Measurements from ENCODE around the gene SEMA3E. TPM values are rescaled to one million over a fixed set of nuclear protein-coding genes. Genes with fewer than 3 reads are reported as not detected.
"Not testable (repeated sequence)": the region's sequence is repeated elsewhere in the genome, so short reads cannot be mapped to it uniquely, and the experiment has no call there.

The SEMA3E gene
- total RNA-seq (2014; rRNA removed; shearing (Covaris generic)), result 1.7 and 5.8 TPM in 2 replicates

DNA sequence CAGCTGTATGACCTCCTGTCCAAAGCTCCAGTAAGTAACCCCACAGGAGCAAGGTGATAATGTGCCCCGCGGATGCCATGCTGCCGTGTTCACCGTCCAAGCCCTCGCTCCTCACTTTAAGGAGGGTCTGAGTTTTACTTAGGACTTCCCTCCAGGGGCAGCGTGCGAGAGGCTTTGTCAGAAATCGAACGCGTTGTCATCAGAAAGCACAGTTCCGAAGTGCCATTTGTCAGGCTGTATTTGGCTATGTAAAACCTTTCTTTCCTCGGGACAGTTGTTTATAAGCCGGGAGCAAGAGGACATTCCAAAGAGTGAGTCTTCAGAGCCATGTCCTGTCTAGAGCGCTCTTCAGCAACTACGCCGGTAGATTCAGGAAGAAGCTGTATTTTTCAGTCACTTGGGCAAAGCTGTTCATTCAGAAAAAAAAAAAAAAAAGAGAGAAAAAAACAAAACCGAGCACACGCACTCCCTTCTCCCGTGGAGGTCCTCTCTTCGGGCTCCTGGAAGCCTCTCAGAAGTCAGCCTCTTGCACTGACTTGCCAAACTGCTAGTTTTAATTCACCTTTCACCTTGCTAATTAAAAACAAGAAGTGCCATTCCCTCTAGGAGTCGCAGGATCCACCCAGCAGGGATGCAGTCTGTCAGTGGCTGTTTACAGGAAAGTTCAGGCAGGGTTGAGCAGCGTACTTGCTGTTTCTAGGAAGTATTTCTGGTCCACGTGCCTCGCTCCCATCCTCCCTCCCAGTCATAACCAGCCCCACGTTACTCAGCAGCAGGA is at the start of gene SEMA3E:
Gene SEMA3E (minus strand): TSS at position 676 of the 778 bp plus-strand sequence.
- H3K27me3 ChIP-seq (ENCODE audit: control insufficient read depth, insufficient read depth, low read length), result no peaks in the 10 kb centered on the region
- no peaks in the 10 kb centered on the region for H3K36me3 ChIP-seq (replicated peaks; ENCODE audit: control insufficient read depth, insufficient read depth, low read length)
- peak within 1 kb of the TSS; percentile 50 for H3K4me3 ChIP-seq (ENCODE audit: insufficient read depth, low read depth, low read length)
- peak; percentile 23 for DNase-seq

DNA sequence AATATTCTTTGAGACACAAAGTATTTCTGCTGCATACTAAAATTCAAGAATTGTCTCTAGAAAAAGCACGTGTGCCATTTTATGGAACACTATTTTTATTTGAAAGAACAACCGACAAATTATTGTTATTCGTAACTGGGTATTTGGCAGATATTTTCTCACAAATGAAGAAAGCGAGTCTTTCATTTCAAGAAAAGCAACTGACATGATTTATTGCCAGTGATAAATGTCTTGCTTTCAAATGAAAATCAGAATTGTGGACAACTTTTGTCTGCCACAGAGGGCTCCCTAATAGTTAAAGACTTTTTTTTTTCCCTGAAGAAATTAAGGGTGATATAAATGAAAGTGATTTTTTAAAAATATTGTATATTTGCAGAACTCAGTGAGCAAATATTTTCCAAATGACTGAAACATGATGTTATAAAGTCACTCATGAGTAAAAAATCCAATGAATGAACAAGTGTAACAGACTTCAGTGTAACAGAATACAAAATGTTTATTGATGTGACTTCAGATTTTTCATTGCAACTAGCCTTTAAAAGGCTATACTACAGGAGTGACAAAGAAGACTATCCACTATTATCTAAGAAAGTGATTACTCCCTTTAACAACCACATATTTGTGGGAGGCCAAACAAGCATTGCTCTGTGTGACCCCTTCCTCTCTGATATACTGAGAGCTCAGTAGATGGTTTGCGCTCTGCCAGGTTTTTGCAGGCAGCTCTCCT is 49.0 kb upstream of the SEMA3E start:
- Histone ChIP-seq H3K27me3 (ENCODE audit: control insufficient read depth, insufficient read depth, low read length) (peaks cover 21% of the 10 kb centered on the region), H3K36me3 (replicated peaks; ENCODE audit: control insufficient read depth, insufficient read depth, low read length) (no peaks in the 10 kb centered on the region), H3K4me3 (ENCODE audit: insufficient read depth, low read depth, low read length) (no peak overlapping the region)
- no peak for DNase-seq

DNA sequence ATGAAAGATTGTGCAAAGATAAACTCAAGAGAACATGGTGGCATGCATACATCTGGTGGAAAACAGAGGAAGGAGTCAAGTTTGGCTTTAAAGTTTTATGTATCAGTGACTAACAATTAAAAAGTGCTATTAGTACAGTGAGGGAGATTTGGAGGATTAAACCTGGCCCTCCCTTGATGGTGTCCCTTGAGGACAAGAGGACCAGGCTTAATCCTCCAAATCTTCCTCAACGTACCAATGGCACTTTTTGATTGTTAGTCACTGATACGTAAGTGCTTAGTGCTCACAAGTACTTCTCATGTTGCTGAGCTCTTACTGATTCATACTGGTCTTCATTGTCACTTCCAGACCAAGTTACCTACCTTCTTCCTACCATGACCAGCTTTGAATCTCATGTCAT is 47.2 kb upstream of the SEMA3E start:
- Histone ChIP-seq H3K27me3 (ENCODE audit: control insufficient read depth, insufficient read depth, low read length) (peaks cover 21% of the 10 kb centered on the region), H3K36me3 (replicated peaks; ENCODE audit: control insufficient read depth, insufficient read depth, low read length) (no peaks in the 10 kb centered on the region), H3K4me3 (ENCODE audit: insufficient read depth, low read depth, low read length) (no peak overlapping the region)
- no peak for DNase-seq

DNA sequence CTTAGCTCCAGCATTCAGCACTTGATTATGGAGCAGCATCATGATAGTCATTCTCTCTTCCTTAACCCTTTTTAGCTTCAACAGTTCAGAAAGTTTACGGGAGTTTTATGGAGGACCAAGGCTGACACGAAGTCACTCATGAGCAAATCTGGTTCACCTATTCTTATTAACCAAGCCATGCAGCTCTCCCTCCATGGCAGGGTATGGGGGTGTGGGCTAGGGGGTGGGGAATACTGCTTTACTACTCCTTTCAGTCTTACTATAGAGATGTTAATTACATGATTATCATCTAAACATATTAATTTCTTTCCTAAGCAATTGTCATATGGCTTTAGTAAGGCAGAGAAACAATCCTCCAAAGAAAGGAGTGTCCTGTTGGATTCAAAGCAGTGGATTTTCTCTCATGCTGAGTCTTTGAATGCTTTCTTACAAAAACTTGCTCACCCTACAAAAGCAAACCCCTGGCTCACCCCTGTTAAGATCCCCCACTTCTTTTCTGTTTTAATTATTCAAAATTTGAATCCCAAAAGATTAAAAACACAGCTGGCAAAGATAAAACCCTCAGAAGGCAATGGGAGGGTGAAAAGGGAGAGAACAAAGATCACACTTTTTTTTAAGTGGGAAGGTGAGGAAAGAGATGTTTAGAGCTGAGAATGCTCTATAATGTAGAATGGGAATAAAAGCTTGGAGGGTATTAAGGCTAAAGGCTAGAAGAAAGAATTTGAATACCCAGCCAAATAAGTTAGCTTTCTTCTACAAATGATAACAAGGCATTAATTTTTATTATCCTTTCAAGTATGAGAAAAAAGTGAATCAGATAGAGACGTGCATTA is 46.4 kb upstream of the SEMA3E start:
- no peaks in the 10 kb centered on the region for H3K36me3 ChIP-seq (replicated peaks; ENCODE audit: control insufficient read depth, insufficient read depth, low read length)
- no peak overlapping the region for H3K4me3 ChIP-seq (ENCODE audit: insufficient read depth, low read depth, low read length)
- peaks cover 21% of the 10 kb centered on the region for H3K27me3 ChIP-seq (ENCODE audit: control insufficient read depth, insufficient read depth, low read length)
- DNase-seq, result peak; percentile 14

DNA sequence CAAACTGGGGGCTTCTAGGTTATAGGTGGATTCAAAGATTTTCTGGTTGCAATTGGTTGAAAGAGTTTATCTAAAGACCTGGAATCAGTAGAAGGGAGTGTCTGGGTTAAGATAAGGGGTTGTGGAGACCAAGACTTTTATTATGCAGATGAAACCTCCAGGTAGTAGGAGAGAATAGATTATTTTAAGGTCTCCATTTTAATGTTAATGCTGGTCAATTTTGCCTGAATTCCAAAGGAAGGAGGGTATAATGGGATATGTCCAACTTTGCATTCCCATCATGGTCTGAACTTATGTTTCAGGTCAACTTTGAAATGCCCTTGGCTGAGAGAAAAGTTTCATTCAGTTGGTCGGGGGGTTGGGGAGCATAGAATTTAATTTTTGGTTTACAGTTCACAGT is 44.3 kb upstream of the SEMA3E start:
- Histone ChIP-seq H3K36me3 (replicated peaks; ENCODE audit: control insufficient read depth, insufficient read depth, low read length) (no peaks in the 10 kb centered on the region), H3K4me3 (ENCODE audit: insufficient read depth, low read depth, low read length) (no peak overlapping the region), H3K27me3 (ENCODE audit: control insufficient read depth, insufficient read depth, low read length) (peaks cover 21% of the 10 kb centered on the region)
- DNase-seq, result no peak

DNA sequence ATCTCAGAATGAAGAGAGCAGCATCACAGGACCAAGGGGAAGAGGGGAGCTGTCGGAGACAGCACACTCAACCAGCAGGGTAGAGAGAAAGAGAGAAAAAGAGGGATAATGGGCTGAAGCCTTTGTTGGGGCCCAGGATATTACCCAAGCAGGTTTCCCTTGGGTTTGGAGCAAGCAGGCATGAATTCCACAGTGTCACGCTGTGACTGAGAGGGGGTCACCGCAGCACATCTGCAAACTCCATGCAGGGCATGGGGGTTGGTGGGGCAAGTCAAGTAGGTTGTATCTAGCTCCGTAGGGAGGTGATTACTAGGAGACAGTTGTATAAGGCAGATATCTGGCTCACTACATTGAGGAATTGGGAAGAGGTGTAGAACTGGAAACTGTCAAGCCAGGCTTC is 42.2 kb upstream of the SEMA3E start:
- Histone ChIP-seq H3K4me3 (ENCODE audit: insufficient read depth, low read depth, low read length) (no peak overlapping the region), H3K36me3 (replicated peaks; ENCODE audit: control insufficient read depth, insufficient read depth, low read length) (no peaks in the 10 kb centered on the region), H3K27me3 (ENCODE audit: control insufficient read depth, insufficient read depth, low read length) (peaks cover 7% of the 10 kb centered on the region; the same call in 1 of the 2 replicates)
- DNase-seq, result no peak

- Histone ChIP-seq H3K4me3 (ENCODE audit: insufficient read depth, low read depth, low read length) (no peak overlapping the region), H3K36me3 (replicated peaks; ENCODE audit: control insufficient read depth, insufficient read depth, low read length) (no peaks in the 10 kb centered on the region), H3K27me3 (ENCODE audit: control insufficient read depth, insufficient read depth, low read length) (peaks cover 4% of the 10 kb centered on the region; the same call in 1 of the 2 replicates)
- DNase-seq, result no peak
These were observed 40.9 kb upstream of the SEMA3E start for GRCh38 chr7:83689855-83690254.

DNA sequence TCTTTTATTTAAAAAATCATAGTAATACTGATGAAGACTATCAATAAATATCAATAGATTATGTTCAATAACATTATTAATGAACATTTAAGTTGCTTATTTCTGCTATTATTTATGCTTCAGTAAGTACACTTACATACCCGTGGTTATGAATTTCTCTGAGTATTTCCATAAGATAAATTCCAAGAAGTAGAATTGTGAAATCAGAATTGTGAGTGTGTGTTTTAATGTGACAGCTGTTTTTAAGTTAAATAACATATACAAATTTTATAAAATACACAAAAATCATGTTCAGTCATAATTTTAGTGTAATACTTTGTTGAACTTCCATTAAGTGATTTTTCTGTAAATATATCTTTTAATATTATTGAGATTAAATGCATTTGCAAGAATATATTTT is 37.5 kb upstream of the SEMA3E start:
- H3K27me3 ChIP-seq (ENCODE audit: control insufficient read depth, insufficient read depth, low read length), result peaks cover 1% of the 10 kb centered on the region; the same call in 1 of the 2 replicates
- H3K36me3 ChIP-seq (replicated peaks; ENCODE audit: control insufficient read depth, insufficient read depth, low read length), result no peaks in the 10 kb centered on the region
- DNase-seq, result no peak
- H3K4me3 ChIP-seq (ENCODE audit: insufficient read depth, low read depth, low read length), result no peak overlapping the region

GRCh38 chr7:83684928-83685327 is 36.0 kb upstream of the SEMA3E start:
- Histone ChIP-seq H3K36me3 (replicated peaks; ENCODE audit: control insufficient read depth, insufficient read depth, low read length) (no peaks in the 10 kb centered on the region), H3K27me3 (ENCODE audit: control insufficient read depth, insufficient read depth, low read length) (peaks cover 1% of the 10 kb centered on the region; the same call in 1 of the 2 replicates), H3K4me3 (ENCODE audit: insufficient read depth, low read depth, low read length) (no peak overlapping the region)
- DNase-seq, result peak; percentile 57

DNA sequence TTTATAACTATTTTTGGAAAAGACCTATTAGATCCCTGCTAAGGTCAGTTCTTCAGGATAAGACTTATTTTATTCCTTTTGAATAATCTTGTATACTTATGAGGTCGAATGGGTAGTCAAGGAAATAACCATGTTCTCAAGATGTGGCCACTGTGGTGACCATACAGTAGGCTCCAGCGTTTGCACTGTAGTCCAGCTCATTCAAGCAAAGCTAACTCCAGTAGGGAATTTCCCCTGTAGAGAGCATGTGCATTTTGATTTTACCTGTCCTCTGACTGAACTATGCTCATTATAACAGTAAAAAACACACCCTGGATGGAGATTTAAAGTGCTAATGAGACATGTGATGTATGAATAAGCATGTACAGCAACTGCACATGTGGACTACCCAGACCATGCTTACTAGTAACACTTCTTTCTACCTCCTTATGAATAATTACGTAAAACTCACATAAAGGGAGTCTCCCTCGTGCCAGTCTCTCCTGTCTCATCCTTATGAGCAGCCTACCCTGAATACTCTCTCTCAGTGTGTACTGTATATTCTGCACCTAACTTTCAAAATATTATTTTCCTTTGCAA is 32.4 kb upstream of the SEMA3E start:
- Histone ChIP-seq H3K27me3 (ENCODE audit: control insufficient read depth, insufficient read depth, low read length) (no peaks in the 10 kb centered on the region; the same call in 1 of the 2 replicates), H3K4me3 (ENCODE audit: insufficient read depth, low read depth, low read length) (no peak overlapping the region), H3K36me3 (replicated peaks; ENCODE audit: control insufficient read depth, insufficient read depth, low read length) (no peaks in the 10 kb centered on the region)
- no peak for DNase-seq

GRCh38 chr7:83677180-83677866 is 28.4 kb upstream of the SEMA3E start:
- Histone ChIP-seq H3K27me3 (ENCODE audit: control insufficient read depth, insufficient read depth, low read length) (no peaks in the 10 kb centered on the region), H3K4me3 (ENCODE audit: insufficient read depth, low read depth, low read length) (no peak overlapping the region)
- DNase-seq, result no peak

GRCh38 chr7:83673291-83673690 is 24.4 kb upstream of the SEMA3E start:
- H3K36me3 ChIP-seq (replicated peaks; ENCODE audit: control insufficient read depth, insufficient read depth, low read length); H3K27me3 ChIP-seq (ENCODE audit: control insufficient read depth, insufficient read depth, low read length); H3K4me3 ChIP-seq (ENCODE audit: insufficient read depth, low read depth, low read length); DNase-seq: not testable (repeated sequence)

More at GRCh38 chr7:83677180-83677866, 28.4 kb upstream of the SEMA3E start:
- H3K36me3 ChIP-seq (replicated peaks; ENCODE audit: control insufficient read depth, insufficient read depth, low read length), result no peaks in the 10 kb centered on the region

GRCh38 chr7:83672157-83672556 is 23.2 kb upstream of the SEMA3E start:
- Histone ChIP-seq H3K36me3 (replicated peaks; ENCODE audit: control insufficient read depth, insufficient read depth, low read length) (no peaks in the 10 kb centered on the region), H3K27me3 (ENCODE audit: control insufficient read depth, insufficient read depth, low read length) (no peaks in the 10 kb centered on the region), H3K4me3 (ENCODE audit: insufficient read depth, low read depth, low read length) (no peak overlapping the region)
- DNase-seq, result peak; percentile 34

- Histone ChIP-seq H3K27me3 (ENCODE audit: control insufficient read depth, insufficient read depth, low read length) (no peaks in the 10 kb centered on the region), H3K36me3 (replicated peaks; ENCODE audit: control insufficient read depth, insufficient read depth, low read length) (no peaks in the 10 kb centered on the region), H3K4me3 (ENCODE audit: insufficient read depth, low read depth, low read length) (no peak overlapping the region)
- DNase-seq, result no peak
These were observed 14.2 kb upstream of the SEMA3E start for GRCh38 chr7:83663131-83663530.
